ENCODE data around the gene SZRD1. TPM values are rescaled to one million over a fixed set of nuclear protein-coding genes. Genes with fewer than 3 reads are reported as not detected.

The SZRD1 gene
- total RNA-seq, 2 experiments from 2014 or later, result 115 to 120 TPM

DNA sequence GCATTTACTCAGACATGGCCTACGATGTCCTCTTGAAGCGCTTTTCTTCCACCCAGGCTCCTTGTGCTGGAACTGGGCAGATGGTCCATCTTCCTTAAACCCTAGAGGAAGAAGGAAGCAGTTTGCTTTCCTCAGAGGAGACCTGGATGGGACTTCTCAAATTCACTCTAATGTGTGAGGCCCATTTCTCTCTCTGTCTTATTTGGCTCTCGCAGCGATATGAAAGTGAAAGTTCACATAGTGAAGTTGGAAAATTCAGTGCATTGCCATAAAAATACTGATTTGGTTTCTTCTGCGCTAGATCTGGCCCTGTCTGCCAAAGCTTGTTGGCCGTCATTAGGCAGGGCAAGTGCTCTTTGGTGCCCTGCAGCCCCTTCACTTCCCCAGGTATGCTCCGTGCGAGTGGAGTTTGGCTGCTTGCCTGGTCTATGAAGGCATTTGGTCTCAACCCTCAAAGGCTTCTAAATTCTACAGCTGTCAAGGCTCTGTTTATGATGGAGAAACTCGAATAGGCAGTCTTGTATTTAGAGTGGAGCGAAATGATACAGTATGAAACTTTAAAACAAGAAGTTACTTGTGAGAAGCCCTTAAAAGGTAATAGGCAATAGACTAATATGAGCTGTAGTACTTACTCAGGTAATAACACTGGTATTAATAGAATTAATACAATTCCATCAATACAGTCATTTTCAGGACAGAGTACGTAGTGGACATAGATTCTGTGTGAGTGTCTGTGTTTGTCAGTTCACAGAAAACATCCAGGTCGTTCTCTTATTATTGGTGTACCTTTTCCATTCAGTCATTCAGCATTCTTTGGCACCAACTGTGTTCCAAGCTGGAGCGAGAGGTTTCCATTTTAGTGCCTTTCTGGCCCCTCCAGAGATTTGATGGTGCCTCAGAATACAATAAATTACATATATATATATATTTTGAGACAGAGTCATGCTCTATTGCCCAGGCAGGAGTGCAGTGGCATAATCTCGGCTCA lies 20.5 kb downstream of the SZRD1 start:
- Mint-ChIP-seq H3K36me3 (ENCODE audit: low read depth) (peaks cover 34% of the 10 kb centered on the region), H3K4me3 (peak overlapping the region; percentile 78), H3K27ac (peak overlapping the region; percentile 82), H3K9me3 (no peaks in the 10 kb centered on the region), H3K27me3 (no peaks in the 10 kb centered on the region), H3K4me1 (ENCODE audit: low read depth) (peaks cover 72% of the 10 kb centered on the region)
- no peaks in the 10 kb centered on the region for H3K9me3 ChIP-seq (ENCODE audit: control insufficient read depth in 1 of 2, insufficient read depth in 1 of 2, low read length in 2 of 2)
- peak overlapping the region; percentile 28 to 48 for H3K27ac ChIP-seq (ENCODE audit: low read depth in 1 of 2, low read length in 2 of 2)
- ATAC-seq (ENCODE audit: poor library complexity), result peak; percentile 29
- TF ChIP-seq CTCF (IDR thresholded peaks at IDR 0.05), result no peak
- H3K27me3 ChIP-seq (ENCODE audit: control insufficient read depth in 1 of 2, insufficient read depth in 2 of 2, low read length in 2 of 2), result no peaks in the 10 kb centered on the region
- peak overlapping the region; percentile 35 for H3K4me3 ChIP-seq (ENCODE audit: low read length)
- peak in 2 of 14 experiments; percentile 28 to 29 for DNase-seq
- intact Hi-C loops (cut with DNase I, micrococcal nuclease), result no loop called here
- peaks cover 22% of the 10 kb centered on the region for H3K36me3 ChIP-seq (ENCODE audit: insufficient read depth, low read length)
- POLR2A ChIA-PET, result interaction anchor here (0.7 to 4.4 kb wide), 3 partner anchors 20 to 35 kb away, joined by 3 to 24 read pairs (median 5); partner anchors contain the start of genes FBXO42 and SZRD1
- peaks cover 85% of the 10 kb centered on the region for H3K4me1 ChIP-seq (ENCODE audit: insufficient read depth, low read length)
- CTCF ChIA-PET, result interaction anchor here (0.6 to 0.9 kb wide), 2 partner anchors 13 to 328 kb away, joined by 3 read pairs; no protein-coding TSS in a partner anchor

- ChIA-PET CTCF (no interaction called here), POLR2A (interaction anchor here (1.0 kb wide), 1 partner anchor 11 kb away, joined by 6 read pairs; no protein-coding TSS in a partner anchor)
- DNase-seq (no peak), ATAC-seq (ENCODE audit: poor library complexity) (no peak)
- H3K9me3 ChIP-seq (ENCODE audit: control insufficient read depth in 1 of 2, insufficient read depth in 1 of 2, low read length in 2 of 2), result no peaks in the 10 kb centered on the region
- intact Hi-C loops (cut with DNase I, micrococcal nuclease), result no loop called here
- Mint-ChIP-seq H3K4me1 (ENCODE audit: low read depth) (peaks cover 45% of the 10 kb centered on the region), H3K4me3 (no peak overlapping the region), H3K27me3 (no peaks in the 10 kb centered on the region), H3K27ac (peak overlapping the region; percentile 60), H3K9me3 (no peaks in the 10 kb centered on the region), H3K36me3 (ENCODE audit: low read depth) (peaks cover 60% of the 10 kb centered on the region)
- no peak overlapping the region for H3K4me3 ChIP-seq (ENCODE audit: low read length)
- peaks cover 56% of the 10 kb centered on the region for H3K4me1 ChIP-seq (ENCODE audit: insufficient read depth, low read length)
- H3K27ac ChIP-seq (ENCODE audit: low read depth in 1 of 2, low read length in 2 of 2), result no peak overlapping the region
- H3K36me3 ChIP-seq (ENCODE audit: insufficient read depth, low read length), result peaks cover 54% of the 10 kb centered on the region
- no peaks in the 10 kb centered on the region for H3K27me3 ChIP-seq (ENCODE audit: control insufficient read depth in 1 of 2, insufficient read depth in 2 of 2, low read length in 2 of 2)
- TF ChIP-seq CTCF (IDR thresholded peaks at IDR 0.05), result no peak
These were observed 24.4 kb downstream of the SZRD1 start for GRCh38 chr1:16391411-16391810.

GRCh38 chr1:16392740-16393569 lies 25.9 kb downstream of the SZRD1 start:
- Mint-ChIP-seq H3K9me3 (no peaks in the 10 kb centered on the region), H3K4me3 (no peak overlapping the region), H3K27me3 (no peaks in the 10 kb centered on the region), H3K36me3 (ENCODE audit: low read depth) (peaks cover 74% of the 10 kb centered on the region), H3K27ac (peak overlapping the region; percentile 60), H3K4me1 (ENCODE audit: low read depth) (peaks cover 31% of the 10 kb centered on the region)
- no peak for TF ChIP-seq CTCF (IDR thresholded peaks at IDR 0.05)
- Histone ChIP-seq H3K4me1 (ENCODE audit: insufficient read depth, low read length) (peaks cover 41% of the 10 kb centered on the region), H3K27ac (ENCODE audit: low read depth in 1 of 2, low read length in 2 of 2) (no peak overlapping the region), H3K9me3 (ENCODE audit: control insufficient read depth in 1 of 2, insufficient read depth in 1 of 2, low read length in 2 of 2) (no peaks in the 10 kb centered on the region), H3K27me3 (ENCODE audit: control insufficient read depth in 1 of 2, insufficient read depth in 2 of 2, low read length in 2 of 2) (no peaks in the 10 kb centered on the region), H3K36me3 (ENCODE audit: insufficient read depth, low read length) (peaks cover 67% of the 10 kb centered on the region), H3K4me3 (ENCODE audit: low read length) (no peak overlapping the region)
- ATAC-seq (ENCODE audit: poor library complexity) (no peak), DNase-seq (no peak)
- POLR2A ChIA-PET, result interaction anchor here (1.3 kb wide), 1 partner anchor 14 kb away, joined by 3 read pairs; no protein-coding TSS in a partner anchor
- intact Hi-C loops (cut with DNase I, micrococcal nuclease), result no loop called here
- CTCF ChIA-PET, result no interaction called here
